Umbilical cord (tissue), 1 donor: ENCODE measurements around the gene VCAN. TPM values are rescaled to one million over a fixed set of nuclear protein-coding genes. Genes with fewer than 3 reads are reported as not detected.

Source experiments
- total RNA-seq: library from RNA; depleted of rRNA; stranded (reverse); fragments of >200 nt; gene quantifications from one replicate; pipeline ENCODE4 v1.2.3, GENCODE V29; 2014; ENCODE audit warnings: low replicate concordance; ENCODE audit not compliant: insufficient read depth

Gene VCAN
- total RNA-seq, 1 donor from 2014 or later = 930 TPM

Other genes starting within 250 kb of the VCAN start
- 7.5 TPM for gene HAPLN1, start 249.1 kb downstream of the VCAN start, total RNA-seq